Brain microvascular endothelial cell (primary cell): ENCODE data around the gene SLC10A7.

ENCODE experiments used
- DNase-seq: peaks from one replicate; pipeline ENCODE4 v3.0.0-alpha.2; 2020
- H3K27ac ChIP-seq: fragments of 250-450 bp; sonication (Bioruptor Pico); 2 replicates; pipeline ENCODE4 v1.5.1; 2020; ENCODE audit warnings: mild to moderate bottlenecking, moderate library complexity
- H3K27me3 ChIP-seq: fragments of 250-450 bp; sonication (Bioruptor Pico); replicated peaks from 2 replicates; pipeline ENCODE4 v1.5.1; 2020; ENCODE audit warnings: mild to moderate bottlenecking
- H3K36me3 ChIP-seq: fragments of 250-450 bp; sonication (Bioruptor Pico); replicated peaks from 2 replicates; pipeline ENCODE4 v1.5.1; 2020; ENCODE audit warnings: mild to moderate bottlenecking
- H3K4me3 ChIP-seq: 2 replicates; pipeline ENCODE4 v1.5.1; 2011; ENCODE audit warnings: low read depth, mild to moderate bottlenecking, control low read depth, low read length, moderate library complexity
- in situ Hi-C: cut with HindIII; loops from 2 replicates; pipeline ENCODE4 v1.10.0; 2017; ENCODE audit warnings: low sequenced_read_pairs, low pct_ligation_motif_present
- TF ChIP-seq, protein P1 (sequence below): IDR thresholded peaks from 2 replicates; pipeline ENCODE4 v1.5.1; 2011; ENCODE audit warnings: low read depth, mild to moderate bottlenecking, moderate library complexity, low read length, control low read depth, inconsistent platforms; ENCODE audit errors: missing control alignments

Gene SLC10A7

DNA sequence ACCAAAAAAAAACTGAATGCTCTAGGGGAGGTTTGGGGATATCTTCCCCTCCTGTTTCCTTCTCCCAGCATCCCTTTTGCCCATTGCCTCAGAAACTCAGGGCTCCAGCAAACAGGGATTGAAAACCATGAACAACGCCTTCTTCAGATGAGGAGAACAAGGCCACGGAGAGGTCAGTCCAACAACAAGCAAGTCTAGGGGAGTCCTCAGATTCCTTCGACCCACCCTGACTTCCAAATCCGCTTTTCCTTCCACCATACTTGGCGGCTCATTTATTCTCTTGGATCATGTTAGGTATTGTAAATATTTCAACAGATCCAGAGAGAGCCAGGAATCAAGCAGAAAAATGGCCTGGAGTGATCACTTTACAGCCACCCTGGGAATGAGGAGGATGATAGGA lies 285.5 kb downstream of the SLC10A7 start:
- TF ChIP-seq, protein P1, sequence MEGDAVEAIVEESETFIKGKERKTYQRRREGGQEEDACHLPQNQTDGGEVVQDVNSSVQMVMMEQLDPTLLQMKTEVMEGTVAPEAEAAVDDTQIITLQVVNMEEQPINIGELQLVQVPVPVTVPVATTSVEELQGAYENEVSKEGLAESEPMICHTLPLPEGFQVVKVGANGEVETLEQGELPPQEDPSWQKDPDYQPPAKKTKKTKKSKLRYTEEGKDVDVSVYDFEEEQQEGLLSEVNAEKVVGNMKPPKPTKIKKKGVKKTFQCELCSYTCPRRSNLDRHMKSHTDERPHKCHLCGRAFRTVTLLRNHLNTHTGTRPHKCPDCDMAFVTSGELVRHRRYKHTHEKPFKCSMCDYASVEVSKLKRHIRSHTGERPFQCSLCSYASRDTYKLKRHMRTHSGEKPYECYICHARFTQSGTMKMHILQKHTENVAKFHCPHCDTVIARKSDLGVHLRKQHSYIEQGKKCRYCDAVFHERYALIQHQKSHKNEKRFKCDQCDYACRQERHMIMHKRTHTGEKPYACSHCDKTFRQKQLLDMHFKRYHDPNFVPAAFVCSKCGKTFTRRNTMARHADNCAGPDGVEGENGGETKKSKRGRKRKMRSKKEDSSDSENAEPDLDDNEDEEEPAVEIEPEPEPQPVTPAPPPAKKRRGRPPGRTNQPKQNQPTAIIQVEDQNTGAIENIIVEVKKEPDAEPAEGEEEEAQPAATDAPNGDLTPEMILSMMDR, result no peak
- in situ Hi-C loops, result no loop called here
- Histone ChIP-seq H3K36me3 (no peaks in the 10 kb centered on the region), H3K4me3 (no peak overlapping the region), H3K27me3 (no peaks in the 10 kb centered on the region), H3K27ac (no peak overlapping the region)
- no peak for DNase-seq

DNA sequence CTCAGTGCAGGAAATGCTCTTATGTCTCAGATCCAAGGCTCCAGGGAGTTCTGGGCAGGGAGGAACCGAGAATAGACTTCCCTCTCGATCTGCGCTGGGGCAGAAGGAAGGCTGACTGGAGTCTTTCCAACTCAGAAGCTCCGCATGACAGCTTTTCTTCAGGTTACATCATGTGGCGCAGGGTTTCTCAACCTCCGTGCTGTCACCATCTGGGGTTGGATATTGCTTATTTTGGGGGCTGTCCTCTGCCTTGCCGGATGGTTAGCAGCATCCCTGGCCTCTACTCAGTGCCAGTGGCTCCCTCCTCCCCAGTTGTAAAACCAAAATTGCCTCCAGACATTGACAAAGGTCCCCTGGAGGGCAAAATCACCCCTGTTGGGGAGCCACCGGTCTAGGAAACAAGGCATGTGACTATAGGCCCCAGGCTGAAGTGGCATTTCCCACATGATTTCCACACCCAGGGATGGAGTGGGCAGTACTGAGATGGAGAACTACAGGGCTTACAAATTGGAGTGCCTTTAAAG lies 286.0 kb downstream of the SLC10A7 start:
- in situ Hi-C loops, result no loop called here
- Histone ChIP-seq H3K4me3 (no peak overlapping the region), H3K27ac (no peak overlapping the region), H3K36me3 (no peaks in the 10 kb centered on the region), H3K27me3 (no peaks in the 10 kb centered on the region)
- DNase-seq, result peak; percentile 19
- TF ChIP-seq, protein P1, result no peak

DNA sequence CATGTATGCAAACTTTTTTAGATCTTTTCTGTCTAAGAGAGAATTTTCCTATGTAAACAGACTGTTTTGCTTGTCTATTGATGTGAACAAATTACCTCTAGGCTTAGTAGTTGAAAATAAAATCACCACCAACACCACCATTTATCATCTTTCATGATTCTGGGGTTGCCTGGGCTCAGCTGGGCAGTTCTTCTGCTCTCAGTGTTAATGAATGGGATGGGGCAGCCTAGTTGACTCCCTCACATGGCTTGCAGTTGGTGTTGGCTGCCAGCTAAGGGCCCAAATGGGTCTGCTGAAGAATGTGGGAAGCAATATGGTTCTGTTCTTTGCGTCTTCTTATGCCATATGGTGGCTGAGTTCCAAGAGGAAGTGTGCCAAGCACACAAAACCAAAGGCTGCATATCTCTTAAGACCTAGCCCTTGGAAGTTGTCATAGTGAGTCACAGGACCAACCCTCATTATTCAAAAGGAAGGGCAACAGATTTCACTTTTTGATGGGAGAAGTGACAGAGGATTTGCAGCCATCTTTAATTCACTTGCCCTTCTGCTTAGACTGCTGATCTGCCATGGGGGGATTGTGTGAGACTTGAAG lies 289.5 kb downstream of the SLC10A7 start:
- Histone ChIP-seq H3K27ac (no peak overlapping the region), H3K4me3 (no peak overlapping the region), H3K27me3 (no peaks in the 10 kb centered on the region), H3K36me3 (no peaks in the 10 kb centered on the region)
- TF ChIP-seq, protein P1, result no peak
- no peak for DNase-seq
- in situ Hi-C loops, result no loop called here

DNA sequence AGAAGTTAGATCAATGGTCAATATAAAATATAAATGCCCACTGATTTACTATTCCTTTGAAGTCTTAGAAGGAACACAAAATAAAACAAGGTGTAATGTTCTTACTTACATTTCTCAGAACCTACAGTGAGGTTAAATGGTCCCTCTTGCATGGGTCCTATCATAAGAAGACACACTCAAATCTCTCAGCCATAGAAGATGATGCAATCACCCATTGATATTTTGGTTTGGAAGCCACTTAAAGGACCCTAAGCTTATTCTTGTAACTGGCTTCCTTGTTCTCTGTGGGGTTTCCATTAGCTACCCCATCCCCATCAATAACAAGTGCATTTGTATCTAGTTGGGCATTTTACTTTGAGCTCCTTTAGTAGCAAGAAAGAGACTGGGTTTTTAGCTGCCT lies 292.3 kb downstream of the SLC10A7 start:
- Histone ChIP-seq H3K36me3 (no peaks in the 10 kb centered on the region), H3K27ac (no peak overlapping the region), H3K27me3 (no peaks in the 10 kb centered on the region), H3K4me3 (no peak overlapping the region)
- TF ChIP-seq, protein P1, result no peak
- in situ Hi-C loops, result no loop called here
- DNase-seq, result no peak

DNA sequence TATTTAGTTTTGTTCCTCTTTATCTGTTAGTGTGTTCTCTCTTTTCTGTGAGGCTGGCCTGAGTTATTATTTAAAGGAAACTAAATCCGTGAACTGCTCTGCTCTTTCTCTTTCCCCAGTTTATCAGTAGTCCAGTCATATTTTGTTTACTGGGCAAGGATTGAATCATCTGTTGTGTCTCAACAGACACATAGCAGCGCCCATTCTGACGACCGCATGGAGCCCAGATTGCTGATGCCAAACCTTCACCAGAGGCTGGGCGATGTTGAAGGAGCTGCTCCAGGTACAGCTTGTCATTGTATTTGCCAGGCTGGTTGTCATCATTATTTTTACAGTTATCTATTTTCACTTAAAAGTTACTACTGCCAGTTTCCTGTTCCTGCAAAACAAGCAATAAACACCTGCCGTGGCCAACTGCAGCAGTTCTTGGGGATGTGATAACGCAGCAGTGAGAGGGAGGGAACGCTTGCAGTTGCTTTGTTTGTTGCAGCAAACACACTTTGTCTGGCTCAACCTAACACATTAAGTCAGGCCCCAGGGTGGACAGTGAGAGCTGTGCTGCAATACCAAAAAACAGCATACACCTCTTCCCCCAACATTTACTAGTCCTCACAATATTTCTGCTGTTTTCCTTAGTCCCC lies 297.3 kb downstream of the SLC10A7 start:
- TF ChIP-seq, protein P1, result no peak
- H3K27ac ChIP-seq, result no peak overlapping the region
- no peaks in the 10 kb centered on the region for H3K36me3 ChIP-seq
- no peak for DNase-seq
- H3K4me3 ChIP-seq, result no peak overlapping the region
- H3K27me3 ChIP-seq, result no peaks in the 10 kb centered on the region
- in situ Hi-C loops, result no loop called here

DNA sequence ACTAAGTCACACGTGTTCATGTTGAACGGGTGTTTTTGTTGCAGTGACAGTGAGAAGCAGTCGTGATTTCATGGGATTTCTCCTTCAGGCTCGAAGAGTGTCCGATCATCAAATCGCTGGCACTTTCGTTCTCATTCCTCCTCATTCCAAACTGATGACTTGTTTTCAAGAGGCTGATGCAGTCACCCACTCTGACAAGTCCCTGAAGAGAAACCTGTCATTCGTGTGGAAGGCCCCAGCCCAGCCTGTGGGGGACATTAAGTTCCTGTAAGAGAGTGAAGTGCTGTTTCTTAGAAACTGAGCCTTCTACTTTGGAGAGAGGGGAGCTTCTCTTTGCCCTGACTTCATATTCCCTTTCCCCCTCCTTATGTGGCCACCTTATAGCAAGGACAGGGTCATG lies 299.4 kb downstream of the SLC10A7 start:
- H3K27me3 ChIP-seq, result no peaks in the 10 kb centered on the region
- in situ Hi-C loops, result no loop called here
- peak overlapping the region; percentile 36 for H3K27ac ChIP-seq
- peak; percentile 58 for DNase-seq
- peak overlapping the region; percentile 28 for H3K4me3 ChIP-seq
- no peaks in the 10 kb centered on the region for H3K36me3 ChIP-seq
- TF ChIP-seq, protein P1, result no peak
